Erythroblast (primary cell): ENCODE data around the gene RBM10.

Source experiments
- GATA1 ChIP-seq: IDR thresholded peaks from 2 replicates; pipeline ENCODE4 v1.6.1; 2011; ENCODE audit warnings: low read depth, mild to moderate bottlenecking, control low read depth, low read length, moderate library complexity
- POLR2A ChIP-seq: IDR thresholded peaks from 2 replicates; pipeline ENCODE4 v1.6.1; 2011; ENCODE audit warnings: mild to moderate bottlenecking, low read length

- TF ChIP-seq POLR2A = no peak
- TF ChIP-seq GATA1 = no peak
Observed at GRCh38 chrX:47191806-47192401, 46.9 kb downstream of the RBM10 start.
